OCI-LY1 (cell line): ENCODE data around the gene LCE1E.

Source experiments
- H2AFZ ChIP-seq: fragments of 200-600 bp; sonication (generic), shearing (Covaris generic); 2 replicates; pipeline ENCODE4 v1.6.0; 2014; ENCODE audit warnings: antibody characterized with exemption, mild to moderate bottlenecking, low read length
- H3F3A ChIP-seq: fragments of 200-600 bp; sonication (generic), shearing (Covaris generic); 2 replicates; pipeline ENCODE4 v1.6.0; 2014; ENCODE audit warnings: mild to moderate bottlenecking, antibody characterized with exemption, low read length, moderate library complexity; ENCODE audit not compliant: insufficient read depth
- H3K27ac ChIP-seq: fragments of 200-600 bp; sonication (generic); 2 replicates; pipeline ENCODE4 v1.5.1; 2014; ENCODE audit warnings: low read length, mixed run types, mild to moderate bottlenecking, low read depth; ENCODE audit not compliant: poor library complexity, severe bottlenecking
- H3K27me3 ChIP-seq: fragments of 200-600 bp; sonication (generic); 2 replicates; pipeline ENCODE4 v1.6.0; 2014; ENCODE audit warnings: antibody characterized with exemption, mild to moderate bottlenecking, low read length, moderate library complexity; ENCODE audit not compliant: insufficient read depth
- H3K36me3 ChIP-seq: fragments of 200-600 bp; sonication (generic); 2 replicates; pipeline ENCODE4 v1.6.1; 2014; ENCODE audit warnings: mild to moderate bottlenecking, antibody characterized with exemption, low read length, moderate library complexity, mixed read lengths; ENCODE audit not compliant: insufficient read depth
- H3K4me1 ChIP-seq: fragments of 200-600 bp; sonication (generic); 2 replicates; pipeline ENCODE4 v1.5.1; 2014; ENCODE audit warnings: mild to moderate bottlenecking, low read length, moderate library complexity; ENCODE audit not compliant: insufficient read depth, severe bottlenecking
- H3K4me2 ChIP-seq: fragments of 200-600 bp; sonication (generic), shearing (Covaris generic); 2 replicates; pipeline ENCODE4 v1.6.1; 2014; ENCODE audit warnings: low read length
- H3K4me3 ChIP-seq: fragments of 200-600 bp; sonication (generic); 2 replicates; pipeline ENCODE4 v1.5.1; 2014; ENCODE audit warnings: low read length, low read depth, mild to moderate bottlenecking, mixed read lengths; ENCODE audit not compliant: poor library complexity, severe bottlenecking
- H3K79me2 ChIP-seq: fragments of 200-600 bp; shearing (Covaris generic); 2 replicates; pipeline ENCODE4 v1.6.1; 2016; ENCODE audit warnings: mixed run types, low read length, mixed read lengths; ENCODE audit not compliant: insufficient read depth
- H3K9ac ChIP-seq: fragments of 200-600 bp; sonication (generic), shearing (Covaris generic); 2 replicates; pipeline ENCODE4 v1.6.1; 2014; ENCODE audit warnings: mild to moderate bottlenecking, low read length, mixed read lengths
- H3K9me2 ChIP-seq: fragments of 200-600 bp; sonication (generic), shearing (Covaris generic); 2 replicates; pipeline ENCODE4 v1.6.1; 2014; ENCODE audit warnings: low read depth, mild to moderate bottlenecking, low read length, mixed read lengths
- H3K9me3 ChIP-seq: fragments of 200-600 bp; shearing (Covaris generic); 2 replicates; pipeline ENCODE4 v1.6.1; 2014; ENCODE audit warnings: low read length, mixed read lengths
- H4K20me1 ChIP-seq: fragments of 200-600 bp; sonication (generic), shearing (Covaris generic); 2 replicates; pipeline ENCODE4 v1.6.0; 2016; ENCODE audit warnings: mild to moderate bottlenecking, low read length; ENCODE audit not compliant: insufficient read depth
- CTCF ChIP-seq: fragments of 200-600 bp; sonication (generic), shearing (Covaris generic); IDR thresholded peaks from 2 replicates; pipeline ENCODE4 v1.5.1; 2017; ENCODE audit warnings: mild to moderate bottlenecking, antibody characterized with exemption, low read length, moderate library complexity, mixed read lengths
- EZH2 ChIP-seq: fragments of 200-600 bp; sonication (generic), shearing (Covaris generic); IDR thresholded peaks from 2 replicates; pipeline ENCODE4 v1.8.0; 2017; ENCODE audit warnings: borderline replicate concordance, mixed run types, mild to moderate bottlenecking, antibody characterized with exemption, low read length, moderate library complexity, mixed read lengths

Gene LCE1E

GRCh38 chr1:152745765-152746444 is 40.2 kb upstream of the LCE1E start:
- H3K27ac ChIP-seq: no peak overlapping the region
- no peak overlapping the region for H3K4me2 ChIP-seq
- H3K36me3 ChIP-seq: no peaks in the 10 kb centered on the region
- no peaks in the 10 kb centered on the region for H3K9me3 ChIP-seq
- no peaks in the 10 kb centered on the region for H3F3A ChIP-seq
- H3K9me2 ChIP-seq: no peaks in the 10 kb centered on the region
- TF ChIP-seq EZH2 (no peak), CTCF (no peak)
- no peaks in the 10 kb centered on the region for H3K79me2 ChIP-seq
- H3K27me3 ChIP-seq: no peaks in the 10 kb centered on the region
- H3K9ac ChIP-seq: no peak overlapping the region
- H3K4me3 ChIP-seq: no peak overlapping the region
- H4K20me1 ChIP-seq: no peaks in the 10 kb centered on the region
- no peak overlapping the region for H2AFZ ChIP-seq
- no peaks in the 10 kb centered on the region for H3K4me1 ChIP-seq

DNA sequence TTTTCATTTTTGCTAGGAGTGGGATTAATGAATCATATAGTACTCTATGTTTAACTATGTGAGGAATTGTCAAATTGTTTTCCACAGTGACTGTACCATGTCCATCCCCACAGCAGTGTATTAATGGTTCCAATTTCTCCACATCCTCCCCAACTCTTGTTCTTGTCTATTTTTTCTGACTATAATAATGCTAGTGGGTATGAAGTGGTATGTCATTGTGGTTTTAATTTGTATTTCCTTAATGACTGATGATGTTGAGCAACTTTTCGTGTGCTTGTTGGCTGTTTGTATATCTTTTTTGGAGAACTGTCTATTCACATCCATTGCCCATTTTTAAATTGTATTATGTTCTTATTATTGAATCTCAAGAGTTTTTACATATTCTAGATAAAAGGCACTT is 38.2 kb upstream of the LCE1E start:
- no peak overlapping the region for H3K27ac ChIP-seq
- no peak overlapping the region for H2AFZ ChIP-seq
- no peaks in the 10 kb centered on the region for H3K9me3 ChIP-seq
- no peaks in the 10 kb centered on the region for H3K4me1 ChIP-seq
- no peak for TF ChIP-seq EZH2
- H3K4me2 ChIP-seq: no peak overlapping the region
- no peaks in the 10 kb centered on the region for H3K27me3 ChIP-seq
- no peaks in the 10 kb centered on the region for H3F3A ChIP-seq
- H3K4me3 ChIP-seq: no peak overlapping the region
- no peaks in the 10 kb centered on the region for H3K79me2 ChIP-seq
- H3K9ac ChIP-seq: no peak overlapping the region
- no peaks in the 10 kb centered on the region for H4K20me1 ChIP-seq
- no peaks in the 10 kb centered on the region for H3K9me2 ChIP-seq
- no peaks in the 10 kb centered on the region for H3K36me3 ChIP-seq

DNA sequence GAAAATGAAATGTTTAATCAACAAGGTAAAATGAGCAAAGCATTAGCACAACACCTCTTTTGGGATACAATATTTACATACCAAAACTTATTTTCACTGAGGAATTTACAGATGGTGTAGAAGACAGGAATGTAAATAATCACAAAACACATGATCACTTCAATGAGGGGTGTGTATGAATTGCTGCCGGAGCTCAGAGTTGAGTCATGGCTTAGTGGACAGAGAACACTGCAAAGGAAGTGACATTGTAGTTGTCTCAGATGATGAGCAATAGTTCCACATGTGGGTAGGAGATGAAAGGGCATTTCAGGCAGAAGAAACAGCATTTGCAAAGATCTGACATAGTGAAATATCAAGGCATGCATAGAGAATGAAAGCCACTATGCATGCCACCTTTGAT is 33.8 kb upstream of the LCE1E start:
- no peaks in the 10 kb centered on the region for H3K36me3 ChIP-seq
- H3F3A ChIP-seq: no peaks in the 10 kb centered on the region
- no peak overlapping the region for H2AFZ ChIP-seq
- H3K27me3 ChIP-seq: no peaks in the 10 kb centered on the region
- no peaks in the 10 kb centered on the region for H3K4me1 ChIP-seq
- H3K79me2 ChIP-seq: no peaks in the 10 kb centered on the region
- H4K20me1 ChIP-seq: no peaks in the 10 kb centered on the region
- no peak for TF ChIP-seq CTCF
- TF ChIP-seq EZH2: no peak
- H3K9me3 ChIP-seq: no peaks in the 10 kb centered on the region
- no peak overlapping the region for H3K4me3 ChIP-seq
- H3K9ac ChIP-seq: no peak overlapping the region
- no peaks in the 10 kb centered on the region for H3K9me2 ChIP-seq
- no peak overlapping the region for H3K27ac ChIP-seq
- no peak overlapping the region for H3K4me2 ChIP-seq

GRCh38 chr1:152753586-152753985 is 32.5 kb upstream of the LCE1E start:
- Histone ChIP-seq H3K27ac (no peak overlapping the region), H3K9me2 (no peaks in the 10 kb centered on the region), H4K20me1 (no peaks in the 10 kb centered on the region), H2AFZ (no peak overlapping the region), H3K79me2 (no peaks in the 10 kb centered on the region), H3F3A (no peaks in the 10 kb centered on the region), H3K9ac (no peak overlapping the region), H3K36me3 (no peaks in the 10 kb centered on the region), H3K4me3 (no peak overlapping the region), H3K4me1 (peaks cover 8% of the 10 kb centered on the region), H3K4me2 (no peak overlapping the region), H3K9me3 (no peaks in the 10 kb centered on the region), H3K27me3 (no peaks in the 10 kb centered on the region)
- no peak for TF ChIP-seq CTCF
- no peak for TF ChIP-seq EZH2
